ENCODE data around the gene SRP68. TPM values are rescaled to one million over a fixed set of nuclear protein-coding genes. Genes with fewer than 3 reads are reported as not detected.

SRP68 gene
- polyA plus RNA-seq, 1 experiment, result 70.8 TPM

- CTCF ChIA-PET, result interaction anchor here (1.2 to 3.0 kb wide), 2 partner anchors 9 kb away, joined by 4 to 17 read pairs; no protein-coding TSS in a partner anchor
Observed at GRCh38 chr17:76022973-76023899, 49.1 kb downstream of the SRP68 start.

GRCh38 chr17:76022285-76022684 lies 50.0 kb downstream of the SRP68 start:
- no peak for TF ChIP-seq CTCF (IDR thresholded peaks at IDR 0.05; ENCODE audit: insufficient read depth, low read depth, low read length)
- peaks cover 3% of the 10 kb centered on the region for H3K27me3 ChIP-seq (ENCODE audit: control insufficient read depth, insufficient read depth, low read length)
- no peak for DNase-seq (ENCODE audit: low read depth)
- H3K36me3 ChIP-seq (ENCODE audit: control insufficient read depth, insufficient read depth, low read length), result no peaks in the 10 kb centered on the region
- ChIA-PET POLR2A (no interaction called here), CTCF (interaction anchor here (3.0 kb wide), 1 partner anchor 8 kb away, joined by 17 read pairs; no protein-coding TSS in a partner anchor)
- H3K4me3 ChIP-seq (ENCODE audit: low read depth, low read length), result no peak overlapping the region

More at GRCh38 chr17:76022973-76023899, 49.1 kb downstream of the SRP68 start:
- POLR2A ChIA-PET, result no interaction called here
- Histone ChIP-seq H3K27me3 (ENCODE audit: control insufficient read depth, insufficient read depth, low read length) (peaks cover 3% of the 10 kb centered on the region), H3K36me3 (ENCODE audit: control insufficient read depth, insufficient read depth, low read length) (no peaks in the 10 kb centered on the region), H3K4me3 (ENCODE audit: low read depth, low read length) (no peak overlapping the region)
- no peak for DNase-seq (ENCODE audit: low read depth)
- no peak for TF ChIP-seq CTCF (IDR thresholded peaks at IDR 0.05; ENCODE audit: insufficient read depth, low read depth, low read length)

GRCh38 chr17:76019833-76020467 lies 52.4 kb downstream of the SRP68 start:
- no peak for DNase-seq (ENCODE audit: low read depth)
- no peaks in the 10 kb centered on the region for H3K36me3 ChIP-seq (ENCODE audit: control insufficient read depth, insufficient read depth, low read length)
- ChIA-PET CTCF (interaction anchor here (0.6 to 1.8 kb wide), 9 partner anchors 9 to 1654 kb away, joined by 3 to 6 read pairs (median 3); partner anchors contain the start of gene CDK3), POLR2A (interaction anchor here (0.6 to 0.7 kb wide), 2 partner anchors 8 to 255 kb away, joined by 3 read pairs; no protein-coding TSS in a partner anchor)
- H3K4me3 ChIP-seq (ENCODE audit: low read depth, low read length), result no peak overlapping the region
- H3K27me3 ChIP-seq (ENCODE audit: control insufficient read depth, insufficient read depth, low read length), result peaks cover 3% of the 10 kb centered on the region
- TF ChIP-seq CTCF (IDR thresholded peaks at IDR 0.05; ENCODE audit: insufficient read depth, low read depth, low read length), result no peak

GRCh38 chr17:76018801-76019200 lies 53.5 kb downstream of the SRP68 start:
- Histone ChIP-seq H3K27me3 (ENCODE audit: control insufficient read depth, insufficient read depth, low read length) (peaks cover 3% of the 10 kb centered on the region; the same call in 1 of the 2 replicates), H3K4me3 (ENCODE audit: low read depth, low read length) (no peak overlapping the region), H3K36me3 (ENCODE audit: control insufficient read depth, insufficient read depth, low read length) (no peaks in the 10 kb centered on the region)
- POLR2A ChIA-PET, result no interaction called here
- no peak for TF ChIP-seq CTCF (IDR thresholded peaks at IDR 0.05; ENCODE audit: insufficient read depth, low read depth, low read length)
- DNase-seq (ENCODE audit: low read depth), result no peak
- CTCF ChIA-PET, result interaction anchor here (1.1 to 1.8 kb wide), 6 partner anchors 11 to 261 kb away, joined by 3 to 6 read pairs (median 4); partner anchors contain the start of gene CDK3

- Histone ChIP-seq H3K27me3 (ENCODE audit: control insufficient read depth, insufficient read depth, low read length) (peaks cover 3% of the 10 kb centered on the region; the same call in 1 of the 2 replicates), H3K36me3 (ENCODE audit: control insufficient read depth, insufficient read depth, low read length) (no peaks in the 10 kb centered on the region), H3K4me3 (ENCODE audit: low read depth, low read length) (no peak overlapping the region)
- CTCF ChIA-PET, result interaction anchor here (0.6 to 6.3 kb wide), 5 partner anchors 11 to 659 kb away, joined by 3 to 81 read pairs (median 3); partner anchors contain the start of gene CDK3
- POLR2A ChIA-PET, result no interaction called here
- TF ChIP-seq CTCF (IDR thresholded peaks at IDR 0.05; ENCODE audit: insufficient read depth, low read depth, low read length), result no peak
- no peak for DNase-seq (ENCODE audit: low read depth)
Observed at GRCh38 chr17:76018340-76018680, 54.0 kb downstream of the SRP68 start.

All from BJ (cell line).